ENCODE measurements around the gene TRPC1.

DNA sequence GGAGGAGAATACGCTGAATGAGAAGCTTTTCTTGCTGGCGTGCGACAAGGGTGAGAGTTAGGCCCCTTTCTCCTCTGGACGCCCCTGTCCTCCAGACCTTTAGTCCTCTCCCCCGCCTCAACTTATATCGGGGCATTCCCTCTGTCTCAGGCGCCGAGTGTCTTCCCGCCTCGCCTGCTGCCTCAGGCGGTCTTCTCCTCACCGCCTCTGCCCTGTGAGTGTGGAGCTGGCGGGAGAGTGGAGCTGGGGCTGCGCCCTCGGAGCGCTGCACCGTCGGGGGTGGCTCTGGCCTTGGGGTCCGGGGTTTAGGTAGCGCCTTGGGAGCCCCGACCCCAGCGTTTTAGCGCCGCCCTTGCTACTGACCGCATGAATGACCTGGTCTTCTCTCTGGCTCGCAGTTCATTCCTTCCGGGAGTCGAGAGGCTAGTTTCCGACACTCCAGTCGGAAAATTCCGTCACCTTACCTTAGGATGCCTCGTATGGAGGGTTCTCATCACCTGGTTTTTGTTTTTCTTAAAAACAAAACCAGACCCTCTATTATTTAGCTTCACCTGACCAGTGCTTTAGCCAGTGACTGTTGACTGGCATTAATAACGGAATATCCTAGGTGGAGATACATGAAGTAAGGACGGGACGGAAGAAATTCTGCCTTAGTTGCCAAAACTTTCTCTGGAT, 985 bp downstream of the TRPC1 start:
- TF ChIP-seq POLR2A (IDR thresholded peaks at IDR 0.05): no peak
- TF ChIP-seq, protein P1, sequence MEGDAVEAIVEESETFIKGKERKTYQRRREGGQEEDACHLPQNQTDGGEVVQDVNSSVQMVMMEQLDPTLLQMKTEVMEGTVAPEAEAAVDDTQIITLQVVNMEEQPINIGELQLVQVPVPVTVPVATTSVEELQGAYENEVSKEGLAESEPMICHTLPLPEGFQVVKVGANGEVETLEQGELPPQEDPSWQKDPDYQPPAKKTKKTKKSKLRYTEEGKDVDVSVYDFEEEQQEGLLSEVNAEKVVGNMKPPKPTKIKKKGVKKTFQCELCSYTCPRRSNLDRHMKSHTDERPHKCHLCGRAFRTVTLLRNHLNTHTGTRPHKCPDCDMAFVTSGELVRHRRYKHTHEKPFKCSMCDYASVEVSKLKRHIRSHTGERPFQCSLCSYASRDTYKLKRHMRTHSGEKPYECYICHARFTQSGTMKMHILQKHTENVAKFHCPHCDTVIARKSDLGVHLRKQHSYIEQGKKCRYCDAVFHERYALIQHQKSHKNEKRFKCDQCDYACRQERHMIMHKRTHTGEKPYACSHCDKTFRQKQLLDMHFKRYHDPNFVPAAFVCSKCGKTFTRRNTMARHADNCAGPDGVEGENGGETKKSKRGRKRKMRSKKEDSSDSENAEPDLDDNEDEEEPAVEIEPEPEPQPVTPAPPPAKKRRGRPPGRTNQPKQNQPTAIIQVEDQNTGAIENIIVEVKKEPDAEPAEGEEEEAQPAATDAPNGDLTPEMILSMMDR (IDR thresholded peaks at IDR 0.05): no peak

Measured in esophagus squamous epithelium (tissue), 4 donors.